ENCODE data around the gene DEDD2. TPM values are rescaled to one million over a fixed set of nuclear protein-coding genes. Genes with fewer than 3 reads are reported as not detected.

Gene DEDD2
- total RNA-seq, 1 donor from 2014 or later: 11.6 TPM

GRCh38 chr19:42170715-42171114 lies 46.8 kb downstream of the DEDD2 start:
- no peak for ATAC-seq

- ATAC-seq: no peak
These were observed 47.7 kb downstream of the DEDD2 start for GRCh38 chr19:42169486-42170413.

GRCh38 chr19:42168206-42168605 lies 49.3 kb downstream of the DEDD2 start:
- no peak for ATAC-seq

- no peak for ATAC-seq
These were observed 51.2 kb downstream of the DEDD2 start for GRCh38 chr19:42166316-42166715.

- ATAC-seq: no peak
These were observed 52.3 kb downstream of the DEDD2 start for GRCh38 chr19:42165146-42165545.

GRCh38 chr19:42161616-42162263 lies 55.7 kb downstream of the DEDD2 start:
- peak; percentile 18 for ATAC-seq

- no peak for ATAC-seq
These were observed 57.5 kb downstream of the DEDD2 start for GRCh38 chr19:42159942-42160341.

- ATAC-seq: no peak
These were observed 58.6 kb downstream of the DEDD2 start for GRCh38 chr19:42158926-42159325.

GRCh38 chr19:42156571-42156970 lies 60.9 kb downstream of the DEDD2 start:
- ATAC-seq: no peak

GRCh38 chr19:42155796-42156195 lies 61.7 kb downstream of the DEDD2 start:
- no peak for ATAC-seq

GRCh38 chr19:42154471-42155323 lies 62.8 kb downstream of the DEDD2 start:
- ATAC-seq: no peak

GRCh38 chr19:42153672-42154433 lies 63.6 kb downstream of the DEDD2 start:
- no peak for ATAC-seq

- no peak for ATAC-seq
These were observed 64.4 kb downstream of the DEDD2 start for GRCh38 chr19:42152910-42153671.

GRCh38 chr19:42151782-42152684 lies 65.4 kb downstream of the DEDD2 start:
- ATAC-seq: no peak

GRCh38 chr19:42150911-42151361 lies 66.5 kb downstream of the DEDD2 start:
- no peak for ATAC-seq

GRCh38 chr19:42150364-42150763 lies 67.1 kb downstream of the DEDD2 start:
- ATAC-seq: no peak

- no peak for ATAC-seq
These were observed 67.9 kb downstream of the DEDD2 start for GRCh38 chr19:42149447-42150202.
